SH-SY5Y (cell line): ENCODE results near the gene ZNF598.

Experiments used
- GATA2 ChIP-seq: IDR thresholded peaks from 2 replicates; pipeline ENCODE4 v1.6.1; 2011; ENCODE audit warnings: mild to moderate bottlenecking, low read depth, low read length
- GATA3 ChIP-seq: IDR thresholded peaks from 2 replicates; pipeline ENCODE4 v1.6.1; 2011; ENCODE audit warnings: low read depth, mild to moderate bottlenecking, low read length, moderate library complexity

Gene ZNF598

DNA sequence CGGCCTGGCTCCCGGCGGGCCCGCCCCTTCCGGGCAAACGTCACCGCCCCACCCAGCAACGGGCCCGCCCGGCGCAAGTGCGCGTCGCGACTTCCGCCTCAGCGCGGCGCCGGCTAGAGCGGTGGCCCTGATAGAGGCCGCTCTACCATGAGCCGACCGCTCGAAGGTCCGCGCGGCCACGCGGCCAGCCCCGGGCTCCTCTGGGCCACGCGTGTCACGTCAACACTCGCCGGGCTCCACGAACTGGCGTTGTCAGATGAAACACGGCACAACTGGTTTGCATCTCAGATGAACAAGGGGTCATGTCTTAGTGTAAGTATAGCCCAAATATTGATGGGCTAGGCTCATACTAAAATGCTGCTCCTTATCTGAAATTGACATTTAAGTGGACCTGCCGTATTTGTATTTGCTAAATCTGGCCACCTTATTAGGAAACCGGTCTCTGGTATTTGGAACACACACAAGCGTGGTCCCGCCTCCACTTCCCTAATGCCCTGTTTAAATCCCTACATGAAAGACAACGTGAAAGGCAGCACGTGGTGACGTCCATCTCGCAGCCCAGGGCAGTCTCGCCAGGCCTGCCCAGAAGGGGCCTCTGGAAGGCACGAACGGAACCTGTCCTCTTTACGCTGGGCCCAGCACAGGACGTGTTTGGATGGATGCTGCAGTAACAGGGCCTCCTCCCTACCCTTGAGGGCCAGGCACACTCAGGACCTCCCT is at the start of gene ZNF598:
TSS of gene ZNF598 (minus strand) at position 31 of the 720 bp plus-strand sequence.
- TF ChIP-seq GATA3 (no peak), GATA2 (no peak)

GRCh38 chr16:2058872-2059271 is 49.3 kb upstream of the ZNF598 start:
- TF ChIP-seq GATA3 (no peak), GATA2 (no peak)

DNA sequence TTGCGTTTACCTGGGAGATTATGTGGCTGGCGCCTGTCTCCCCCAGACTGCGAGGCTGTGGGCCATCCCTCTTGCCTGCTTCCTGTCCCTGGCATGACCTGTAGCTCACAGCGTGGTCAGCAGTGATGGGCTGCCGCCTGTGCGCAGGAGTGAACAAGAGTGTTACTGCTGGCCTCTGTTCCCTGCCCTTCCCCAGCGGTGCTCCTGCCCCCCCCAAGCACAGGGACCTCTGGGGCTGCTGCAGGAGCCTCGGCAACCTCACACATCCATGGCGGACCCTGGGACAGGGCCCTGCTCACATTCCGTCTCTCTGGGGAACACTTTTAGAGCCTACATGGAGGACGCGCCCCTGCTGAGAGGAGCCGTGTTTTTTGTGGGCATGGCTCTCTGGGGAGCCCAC is 48.8 kb upstream of the ZNF598 start:
- TF ChIP-seq GATA3 (no peak), GATA2 (no peak)

GRCh38 chr16:2057438-2057837 is 47.8 kb upstream of the ZNF598 start:
- TF ChIP-seq GATA3 (no peak), GATA2 (no peak)

DNA sequence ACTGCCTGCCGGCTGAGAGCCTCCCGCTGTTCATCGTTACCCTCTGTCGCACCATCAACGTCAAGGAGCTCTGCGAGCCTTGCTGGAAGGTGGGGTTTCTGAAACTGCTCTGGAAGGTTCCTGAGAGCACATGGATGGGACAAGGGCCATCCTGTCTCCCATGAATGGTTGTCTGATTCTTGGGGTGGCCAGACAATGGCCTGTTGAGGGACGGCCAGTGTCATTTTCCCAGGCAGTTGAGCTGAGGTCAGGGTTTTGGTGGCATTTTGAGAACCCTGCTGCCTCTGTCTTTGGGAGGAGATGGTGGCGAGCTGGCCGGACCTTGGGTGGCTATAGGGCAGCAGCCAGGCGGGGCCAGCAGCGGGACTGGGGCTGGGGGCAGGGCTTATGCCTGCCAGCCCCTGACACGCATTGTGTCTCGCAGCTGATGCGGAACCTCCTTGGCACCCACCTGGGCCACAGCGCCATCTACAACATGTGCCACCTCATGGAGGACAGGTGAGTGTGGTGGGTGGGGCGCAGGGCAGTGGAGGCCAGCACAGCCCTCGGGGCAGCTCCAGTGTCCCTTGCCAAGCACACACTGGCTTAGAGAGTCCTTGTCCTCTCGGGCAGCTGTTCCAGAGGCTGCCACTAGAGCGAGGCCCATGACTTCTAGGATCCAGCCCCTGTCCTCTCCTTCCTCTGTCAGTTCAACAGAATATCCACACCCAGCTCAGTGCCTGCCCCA is 47.2 kb upstream of the ZNF598 start:
- TF ChIP-seq GATA3, result no peak
- no peak for TF ChIP-seq GATA2

GRCh38 chr16:2056077-2056476 is 46.5 kb upstream of the ZNF598 start:
- TF ChIP-seq GATA3 (no peak), GATA2 (no peak)

GRCh38 chr16:2054543-2055245 is 45.1 kb upstream of the ZNF598 start:
- TF ChIP-seq GATA3 (no peak), GATA2 (no peak)

GRCh38 chr16:2053897-2054296 is 44.3 kb upstream of the ZNF598 start:
- no peak for TF ChIP-seq GATA2
- TF ChIP-seq GATA3, result no peak

GRCh38 chr16:2053211-2053610 is 43.6 kb upstream of the ZNF598 start:
- TF ChIP-seq GATA2, result no peak
- no peak for TF ChIP-seq GATA3

DNA sequence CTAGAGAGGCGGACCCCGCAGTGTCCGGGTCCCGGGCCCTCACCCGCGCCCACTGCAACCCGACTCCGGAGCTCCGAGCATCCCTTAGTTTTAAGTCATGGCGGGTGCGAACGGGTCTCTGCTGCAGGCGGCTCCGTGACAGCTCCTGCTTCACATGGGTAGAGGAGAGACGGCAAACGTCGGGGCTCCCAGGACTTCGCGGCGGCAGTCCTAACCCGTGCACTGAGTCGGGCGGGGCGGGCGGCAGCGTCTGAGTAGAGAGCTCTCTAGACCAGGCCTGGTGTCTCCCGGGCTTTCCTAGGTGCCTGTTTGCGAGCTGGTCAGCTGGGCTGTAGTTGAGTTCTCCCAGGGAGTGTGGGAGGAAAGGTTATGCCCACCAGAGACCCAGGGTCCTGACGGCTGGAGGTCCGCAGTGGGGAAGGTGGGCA is 38.5 kb upstream of the ZNF598 start:
- TF ChIP-seq GATA2 (no peak), GATA3 (no peak)

- TF ChIP-seq GATA2 (no peak), GATA3 (no peak)
Observed at GRCh38 chr16:2047330-2048115, 37.9 kb upstream of the ZNF598 start, which contains the start of the genes NTHL1 and TSC2. Gene NTHL1 (minus strand): TSS chr16:2047834. CDS start chr16:2047823, 11 bp downstream. Gene TSC2 (plus strand): TSS chr16:2047985. CDS start chr16:2048616, 631 bp downstream.

- no peak for TF ChIP-seq GATA2
- TF ChIP-seq GATA3, result no peak
Observed at GRCh38 chr16:2046893-2047329, 37.3 kb upstream of the ZNF598 start.

- TF ChIP-seq GATA2 (no peak), GATA3 (no peak)
Observed at GRCh38 chr16:2045965-2046892, 36.6 kb upstream of the ZNF598 start.
